Measurements from ENCODE around the gene FOXR2. TPM values are rescaled to one million over a fixed set of nuclear protein-coding genes. Genes with fewer than 3 reads are reported as not detected.

Gene FOXR2
- total RNA-seq, 6 donors from 2014 or later: not detected

DNA sequence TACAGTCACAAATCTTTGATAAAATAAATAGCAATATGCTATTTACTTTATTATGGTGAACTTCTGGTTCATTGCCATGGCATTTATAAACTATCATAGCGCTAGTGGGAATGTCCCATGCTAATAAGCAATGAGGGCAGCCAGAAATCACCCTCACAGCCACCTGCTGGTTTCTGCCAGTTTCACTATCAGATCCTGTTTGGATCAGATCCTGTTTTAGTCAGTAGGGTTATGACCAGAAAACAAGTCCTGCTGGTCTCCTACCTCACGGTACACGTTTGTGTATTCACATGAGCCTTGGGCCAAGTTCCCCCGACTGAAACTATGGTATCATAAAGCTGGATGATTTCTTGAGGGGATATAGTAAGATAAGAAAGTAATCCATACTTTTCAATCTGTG is 17.7 kb downstream of the FOXR2 start:
- H3K4me3 ChIP-seq: no peak overlapping the region
- H3K4me1 ChIP-seq: no peaks in the 10 kb centered on the region
- H3K9me3 ChIP-seq: no peaks in the 10 kb centered on the region
- TF ChIP-seq, protein P1, sequence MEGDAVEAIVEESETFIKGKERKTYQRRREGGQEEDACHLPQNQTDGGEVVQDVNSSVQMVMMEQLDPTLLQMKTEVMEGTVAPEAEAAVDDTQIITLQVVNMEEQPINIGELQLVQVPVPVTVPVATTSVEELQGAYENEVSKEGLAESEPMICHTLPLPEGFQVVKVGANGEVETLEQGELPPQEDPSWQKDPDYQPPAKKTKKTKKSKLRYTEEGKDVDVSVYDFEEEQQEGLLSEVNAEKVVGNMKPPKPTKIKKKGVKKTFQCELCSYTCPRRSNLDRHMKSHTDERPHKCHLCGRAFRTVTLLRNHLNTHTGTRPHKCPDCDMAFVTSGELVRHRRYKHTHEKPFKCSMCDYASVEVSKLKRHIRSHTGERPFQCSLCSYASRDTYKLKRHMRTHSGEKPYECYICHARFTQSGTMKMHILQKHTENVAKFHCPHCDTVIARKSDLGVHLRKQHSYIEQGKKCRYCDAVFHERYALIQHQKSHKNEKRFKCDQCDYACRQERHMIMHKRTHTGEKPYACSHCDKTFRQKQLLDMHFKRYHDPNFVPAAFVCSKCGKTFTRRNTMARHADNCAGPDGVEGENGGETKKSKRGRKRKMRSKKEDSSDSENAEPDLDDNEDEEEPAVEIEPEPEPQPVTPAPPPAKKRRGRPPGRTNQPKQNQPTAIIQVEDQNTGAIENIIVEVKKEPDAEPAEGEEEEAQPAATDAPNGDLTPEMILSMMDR (IDR thresholded peaks at IDR 0.05): no peak
- no peak for TF ChIP-seq POLR2AphosphoS5 (IDR thresholded peaks at IDR 0.05)
- no peak for TF ChIP-seq POLR2A (IDR thresholded peaks at IDR 0.05)
- TF ChIP-seq EP300 (IDR thresholded peaks at IDR 0.05): no peak
- H3K27me3 ChIP-seq: no peaks in the 10 kb centered on the region
- H3K36me3 ChIP-seq: no peaks in the 10 kb centered on the region
- no peak for DNase-seq
- H3K27ac ChIP-seq: no peak overlapping the region
- ATAC-seq (ENCODE audit: low FRiP score in 2 of 2): no peak
- WGBS, 2 donors: 52 to 63% methylated on average over 4 of the region's 4 CpGs

DNA sequence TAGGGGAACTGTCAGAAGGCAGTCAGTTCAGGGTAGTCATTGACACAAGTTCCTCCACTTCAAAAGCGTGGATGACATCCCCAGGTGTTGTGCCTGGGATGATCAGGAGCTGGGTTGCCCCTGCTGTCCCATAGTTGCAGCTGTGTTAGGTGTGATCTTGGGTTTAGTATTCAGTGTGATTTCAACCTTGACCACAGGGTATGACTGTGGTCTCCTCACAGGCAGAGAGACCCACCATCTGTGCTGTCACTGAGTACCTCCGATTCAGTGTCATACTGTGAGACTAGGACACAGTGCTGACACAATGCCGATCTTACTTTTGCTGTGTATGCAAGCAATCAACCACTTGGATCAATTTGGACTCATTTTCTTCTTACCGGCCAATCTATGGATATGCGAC is 25.2 kb downstream of the FOXR2 start:
- Histone ChIP-seq H3K4me3 (no peak overlapping the region), H3K9me3 (no peaks in the 10 kb centered on the region), H3K4me1 (no peaks in the 10 kb centered on the region), H3K36me3 (no peaks in the 10 kb centered on the region), H3K27me3 (no peaks in the 10 kb centered on the region), H3K27ac (no peak overlapping the region)
- ATAC-seq (ENCODE audit: low FRiP score in 2 of 2): no peak
- no peak for DNase-seq
- WGBS, 2 donors: 89% methylated on average over 5 of the region's 5 CpGs; no CpG with 5 or more reads in 1 of the 2 donors
- TF ChIP-seq EP300 (IDR thresholded peaks at IDR 0.05): no peak
- TF ChIP-seq POLR2AphosphoS5 (IDR thresholded peaks at IDR 0.05): no peak
- TF ChIP-seq POLR2A (IDR thresholded peaks at IDR 0.05): no peak
- TF ChIP-seq, protein P1 (IDR thresholded peaks at IDR 0.05): no peak

DNA sequence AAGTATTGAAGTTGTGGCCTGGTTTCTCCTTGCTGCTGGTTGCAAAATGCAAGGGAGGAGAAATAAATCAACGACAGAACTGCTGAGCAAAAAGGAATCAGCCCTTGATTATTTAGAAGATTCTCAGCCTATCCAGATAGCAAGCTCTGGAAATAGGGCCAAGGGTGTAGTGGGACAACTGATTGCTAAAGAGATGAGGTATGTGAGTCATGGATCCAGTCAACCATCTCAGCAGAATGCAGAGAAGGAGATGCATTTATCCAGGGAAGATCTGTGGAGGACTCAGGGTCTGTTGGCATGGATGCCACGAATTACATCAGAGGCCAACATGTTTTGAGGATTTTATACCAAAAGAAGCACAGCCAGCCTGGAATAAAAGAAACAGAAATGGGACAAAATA is 36.7 kb downstream of the FOXR2 start:
- no peak overlapping the region for H3K27ac ChIP-seq
- H3K36me3 ChIP-seq: no peaks in the 10 kb centered on the region

DNA sequence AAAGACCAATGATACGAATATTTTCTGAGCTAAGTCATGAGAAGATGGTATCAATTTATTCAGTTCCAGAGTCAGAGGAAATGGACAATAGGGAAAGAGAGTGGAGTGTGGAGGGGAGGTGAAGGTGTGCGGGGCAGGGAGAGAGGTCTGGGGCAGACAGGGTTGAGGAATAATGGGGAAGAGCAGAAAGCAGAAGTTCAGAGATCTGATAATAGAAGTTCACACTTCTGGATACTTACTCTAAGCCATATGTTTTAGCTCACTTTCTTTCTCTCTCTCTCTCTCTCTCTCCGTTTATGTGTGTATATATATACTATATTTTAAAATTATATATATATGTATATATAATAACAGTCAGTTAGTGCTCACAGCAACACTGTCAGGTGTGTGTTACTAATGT is 40.4 kb downstream of the FOXR2 start:
- no peaks in the 10 kb centered on the region for H3K4me1 ChIP-seq
- 58 to 67% methylated on average over 3 of the region's 3 CpGs for WGBS, 2 donors
- no peaks in the 10 kb centered on the region for H3K9me3 ChIP-seq
- H3K27me3 ChIP-seq: no peaks in the 10 kb centered on the region
- TF ChIP-seq POLR2A (IDR thresholded peaks at IDR 0.05) (no peak), EP300 (IDR thresholded peaks at IDR 0.05) (no peak), POLR2AphosphoS5 (IDR thresholded peaks at IDR 0.05) (no peak)
- TF ChIP-seq, protein P1 (IDR thresholded peaks at IDR 0.05): no peak
- H3K4me3 ChIP-seq: no peak overlapping the region
- ATAC-seq (ENCODE audit: low FRiP score in 2 of 2) (no peak), DNase-seq (no peak)
- H3K27ac ChIP-seq: no peak overlapping the region
- H3K36me3 ChIP-seq: no peaks in the 10 kb centered on the region

More for the DNA sequence above, 36.7 kb downstream of the FOXR2 start:
- H3K27me3 ChIP-seq: no peaks in the 10 kb centered on the region
- H3K9me3 ChIP-seq: no peaks in the 10 kb centered on the region
- ATAC-seq (ENCODE audit: low FRiP score in 2 of 2) (no peak), DNase-seq (no peak)
- no peaks in the 10 kb centered on the region for H3K4me1 ChIP-seq
- TF ChIP-seq POLR2AphosphoS5 (IDR thresholded peaks at IDR 0.05) (no peak), POLR2A (IDR thresholded peaks at IDR 0.05) (no peak), EP300 (IDR thresholded peaks at IDR 0.05) (no peak)
- TF ChIP-seq, protein P1 (IDR thresholded peaks at IDR 0.05): no peak
- no peak overlapping the region for H3K4me3 ChIP-seq
- 32 to 77% methylated on average over 2 of the region's 2 CpGs for WGBS, 2 donors

DNA sequence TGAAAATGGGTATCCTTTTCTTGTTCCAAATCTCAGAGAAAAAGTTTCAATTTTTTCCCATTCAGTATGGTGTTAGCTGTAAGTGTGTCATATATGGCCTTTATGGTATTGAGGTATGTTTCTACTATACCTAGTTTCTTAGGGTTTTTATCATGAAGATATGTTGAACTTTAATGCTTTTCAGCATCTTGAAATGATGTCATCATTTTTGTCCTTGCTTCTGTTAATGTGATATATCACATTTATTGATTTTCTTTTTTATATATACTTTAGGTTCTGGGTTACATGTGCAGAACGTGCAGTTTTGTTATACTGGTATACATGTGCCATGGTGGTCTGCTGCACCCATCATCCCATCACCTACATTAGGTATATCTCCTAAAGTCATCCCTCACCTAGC is 44.9 kb downstream of the FOXR2 start:
- no peak for TF ChIP-seq EP300 (IDR thresholded peaks at IDR 0.05)
- no peak for TF ChIP-seq POLR2A (IDR thresholded peaks at IDR 0.05)
- TF ChIP-seq POLR2AphosphoS5 (IDR thresholded peaks at IDR 0.05): no peak
- TF ChIP-seq, protein P1 (IDR thresholded peaks at IDR 0.05): no peak
- no peaks in the 10 kb centered on the region for H3K36me3 ChIP-seq
- DNase-seq: no peak
- no peaks in the 10 kb centered on the region for H3K4me1 ChIP-seq
- H3K4me3 ChIP-seq: no peak overlapping the region
- no peak overlapping the region for H3K27ac ChIP-seq
- peaks cover 0 to 7% (median 0%) of the 10 kb centered on the region in 4 donors for H3K9me3 ChIP-seq
- WGBS, 2 donors: 33 to 63% methylated on average over 1 of the region's 1 CpG
- H3K27me3 ChIP-seq: no peaks in the 10 kb centered on the region
- no peak for ATAC-seq (ENCODE audit: low FRiP score in 2 of 2)
